HG03135 (cell line): ENCODE measurements around the gene HLA-G.
"Not testable (repeated sequence)": the region's sequence is repeated elsewhere in the genome, so short reads cannot be mapped to it uniquely, and the experiment has no call there.

Experiments used
- ATAC-seq: cut with Tn5 transposase; IDR thresholded peaks from one replicate; pipeline ENCODE4 v1.9.1; 2021; ENCODE audit warnings: mild to moderate bottlenecking, moderate library complexity; ENCODE audit not compliant: unreplicated experiment

Gene HLA-G

GRCh38 chr6:29827579-29828470 lies at the start of gene HLA-G:
HLA-G (plus strand) TSS chr6:29827825; CDS start chr6:29827845, 20 bp downstream.
- no peak for ATAC-seq

GRCh38 chr6:29780019-29780698 lies 47.5 kb upstream of the HLA-G start:
- not testable (repeated sequence) for ATAC-seq

- ATAC-seq = no peak
Observed at GRCh38 chr6:29789176-29789575, 38.4 kb upstream of the HLA-G start.

GRCh38 chr6:29790626-29791025 lies 37.0 kb upstream of the HLA-G start:
- ATAC-seq = no peak

DNA sequence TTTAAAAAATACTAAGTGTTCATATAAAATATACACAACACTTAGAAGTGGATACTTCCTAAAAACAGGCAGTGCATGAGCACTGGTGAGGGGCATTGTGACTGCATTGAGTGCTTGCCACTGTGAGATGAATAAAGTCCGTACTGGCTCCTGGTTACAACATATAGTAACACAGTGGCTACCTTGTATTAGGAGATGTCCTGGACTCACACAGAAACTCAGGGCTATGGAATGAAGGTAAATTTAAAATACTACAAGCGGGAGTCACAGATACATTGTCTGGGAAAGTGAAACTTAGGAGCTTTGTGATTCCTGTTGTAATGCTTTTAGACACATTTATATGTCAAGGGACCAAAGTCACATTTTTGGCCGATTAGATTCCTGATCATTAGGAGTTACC lies 36.5 kb upstream of the HLA-G start:
- no peak for ATAC-seq

- ATAC-seq = no peak
Observed at GRCh38 chr6:29791786-29792122, 35.9 kb upstream of the HLA-G start.

DNA sequence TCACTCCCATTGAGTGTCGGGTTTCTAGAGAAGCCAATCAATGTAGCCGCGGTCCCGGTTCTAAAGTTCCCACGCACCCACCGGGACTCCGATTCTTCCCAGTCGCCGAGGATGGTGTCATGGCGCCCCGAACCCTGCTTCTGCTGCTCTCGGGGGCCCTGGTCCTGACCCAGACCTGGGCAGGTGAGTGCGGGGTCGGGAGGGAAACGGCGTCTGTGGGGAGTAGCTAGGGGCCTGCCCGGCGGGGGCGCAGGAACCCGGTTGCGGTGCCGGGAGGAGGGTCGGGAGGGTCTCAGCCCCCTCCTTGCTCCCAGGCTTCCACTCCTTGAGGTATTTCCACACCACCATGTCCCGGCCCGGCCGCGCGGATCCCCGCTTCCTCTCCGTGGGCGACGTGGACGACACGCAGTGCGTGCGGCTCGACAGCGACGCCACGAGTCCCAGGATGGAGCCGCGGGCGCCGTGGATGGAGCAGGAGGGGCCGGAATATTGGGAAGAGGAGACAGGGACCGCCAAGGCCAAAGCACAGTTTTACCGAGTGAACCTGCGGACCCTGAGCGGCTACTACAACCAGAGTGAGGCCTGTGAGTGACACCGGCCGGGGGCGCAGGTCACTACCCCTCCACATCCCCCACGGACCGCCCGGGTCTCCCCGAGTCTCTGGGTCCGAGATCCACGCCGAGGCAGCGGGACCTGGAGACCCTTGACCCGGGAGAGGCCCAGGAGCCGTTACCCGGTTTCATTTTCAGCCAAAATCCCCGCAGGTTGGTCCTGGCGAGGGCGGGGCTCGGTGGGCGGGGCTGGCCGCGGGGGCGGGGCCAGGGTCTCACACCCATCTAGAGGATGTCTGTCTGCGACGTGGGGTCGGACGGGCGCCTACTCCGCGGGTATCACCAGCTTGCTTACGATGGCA lies 35.2 kb upstream of the HLA-G start:
- ATAC-seq = no peak

DNA sequence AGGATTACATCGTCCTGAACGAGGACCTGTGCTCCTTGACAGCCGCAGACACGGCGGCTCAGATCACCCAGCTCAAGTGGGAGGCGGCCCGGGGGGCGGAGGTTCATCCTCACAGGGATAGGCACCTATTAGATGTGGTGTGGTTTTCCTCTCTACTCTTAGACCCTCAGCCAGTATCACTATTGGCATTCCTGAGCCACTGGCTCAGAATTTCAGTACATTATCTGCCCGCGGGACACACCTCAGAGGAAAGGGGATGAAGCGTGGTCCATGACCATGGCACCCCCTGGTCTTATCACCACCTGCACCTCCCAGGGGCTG lies 34.6 kb upstream of the HLA-G start:
- ATAC-seq = no peak

GRCh38 chr6:29793796-29794195 lies 33.8 kb upstream of the HLA-G start:
- no peak for ATAC-seq

DNA sequence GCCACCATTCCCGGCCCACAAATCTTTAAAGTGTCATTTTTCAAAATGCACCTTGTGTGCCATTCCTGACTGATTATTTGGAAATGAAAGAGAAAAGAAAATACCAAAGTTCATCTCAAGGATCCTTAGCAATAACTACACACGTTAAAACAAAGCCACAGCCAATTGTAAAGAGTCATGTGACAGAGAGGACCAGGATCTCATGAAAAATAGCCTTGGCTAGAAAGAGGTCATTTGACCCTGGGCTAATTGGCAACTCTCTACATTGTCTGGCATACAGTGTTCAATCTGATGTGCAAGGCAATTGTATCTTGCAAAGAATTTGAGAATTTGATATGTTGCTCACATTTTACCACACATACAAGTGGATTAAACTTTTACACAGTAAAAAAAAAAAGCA lies 31.6 kb upstream of the HLA-G start:
- no peak for ATAC-seq

- ATAC-seq = no peak
Observed at GRCh38 chr6:29797135-29797534, 30.5 kb upstream of the HLA-G start.

DNA sequence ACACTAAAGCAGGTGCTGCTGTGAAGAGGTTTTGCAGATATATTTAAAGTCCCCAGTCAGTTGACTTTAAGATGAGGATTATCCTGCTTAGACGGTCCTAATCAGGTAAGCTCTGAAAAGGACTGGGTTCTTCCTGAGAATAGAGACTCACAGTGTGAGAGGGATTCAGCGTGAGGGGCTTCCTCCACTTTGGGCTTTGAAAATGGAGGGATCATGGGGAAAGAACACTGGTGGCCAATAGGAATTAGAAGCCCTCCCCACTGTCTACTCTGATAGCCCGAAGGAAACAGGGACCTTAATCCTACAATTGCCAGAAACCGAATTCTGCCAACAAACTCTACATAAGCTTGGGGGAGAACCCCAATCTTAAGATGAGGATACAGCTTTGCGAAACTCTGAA lies 29.7 kb upstream of the HLA-G start:
- no peak for ATAC-seq

GRCh38 chr6:29800254-29800653 lies 27.4 kb upstream of the HLA-G start:
- no peak for ATAC-seq

DNA sequence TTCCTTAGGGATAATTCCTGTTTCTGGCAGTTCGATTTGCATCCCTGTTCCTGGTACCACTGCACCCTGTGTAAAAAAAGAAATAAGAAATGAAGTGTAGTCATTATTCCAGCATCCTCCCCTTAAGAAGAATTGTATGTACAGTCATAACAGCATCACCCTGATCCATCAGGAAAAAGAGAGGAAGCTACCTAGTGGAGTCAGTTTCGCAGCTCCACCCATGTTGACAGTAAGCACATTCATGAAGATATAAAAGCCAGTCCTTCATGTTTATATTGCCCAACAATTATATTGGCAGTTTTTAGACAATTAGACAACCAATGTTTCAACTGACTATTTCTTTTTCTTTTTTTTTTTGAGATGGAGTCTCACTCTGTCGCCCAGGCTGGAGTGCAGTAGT lies 21.2 kb upstream of the HLA-G start:
- no peak for ATAC-seq

- no peak for ATAC-seq
Observed at GRCh38 chr6:29809249-29809648, 18.4 kb upstream of the HLA-G start.

GRCh38 chr6:29810371-29810770 lies 17.3 kb upstream of the HLA-G start:
- no peak for ATAC-seq

GRCh38 chr6:29811377-29811776 lies 16.2 kb upstream of the HLA-G start:
- ATAC-seq = no peak

- ATAC-seq = no peak
Observed at GRCh38 chr6:29813066-29813465, 14.6 kb upstream of the HLA-G start.

DNA sequence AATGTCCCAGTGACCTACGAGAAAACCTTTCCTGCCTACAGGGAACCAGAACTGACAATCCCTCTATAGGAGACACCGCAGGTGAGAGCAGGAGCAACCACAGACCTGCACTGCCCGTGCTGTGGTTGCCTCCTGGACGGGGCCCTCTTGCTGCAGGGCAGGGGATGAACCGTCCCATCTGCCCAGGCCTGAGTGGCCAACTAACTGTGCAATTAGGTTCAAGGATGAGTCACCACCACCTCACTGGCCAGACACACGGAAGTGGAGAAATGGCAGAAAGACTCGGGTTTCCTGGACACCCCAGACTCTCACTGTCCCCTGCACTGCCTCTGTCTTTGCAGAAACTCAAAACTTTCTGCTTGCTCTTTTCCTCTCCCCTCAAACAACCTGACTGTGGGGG lies 13.8 kb upstream of the HLA-G start:
- no peak for ATAC-seq

- ATAC-seq = no peak
Observed at GRCh38 chr6:29814379-29815117, 13.1 kb upstream of the HLA-G start.
